Bone marrow (tissue), 2 donors: ENCODE data around the gene CIB4.
"Not testable (repeated sequence)": the region's sequence is repeated elsewhere in the genome, so short reads cannot be mapped to it uniquely, and the experiment has no call there.

Experiments used
- DNase-seq, 2 donors: peaks; one replicate each; lab custom pipeline; 2025; lab: John Stamatoyannopoulos, UW

The CIB4 gene

GRCh38 chr2:26666671-26667070, 25.5 kb upstream of the CIB4 start:
- DNase-seq: no peak

DNA sequence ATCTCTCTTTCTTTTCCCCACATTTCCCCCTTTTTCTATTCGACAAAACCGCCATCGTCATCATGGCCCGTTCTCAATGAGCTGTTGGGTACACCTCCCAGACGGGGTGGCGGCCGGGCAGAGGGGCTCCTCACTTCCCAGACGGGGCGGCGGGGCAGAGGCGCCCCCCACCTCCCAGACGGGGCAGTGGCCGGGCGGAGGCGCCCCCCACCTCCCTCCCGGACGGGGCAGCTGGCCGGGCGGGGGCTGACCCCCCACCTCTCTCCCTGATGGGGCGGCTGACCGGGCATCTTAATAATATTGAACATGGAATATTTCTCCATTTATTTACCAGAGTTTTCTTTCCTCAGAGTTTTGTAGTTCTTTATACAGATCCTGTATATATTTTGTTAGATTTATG, 24.1 kb upstream of the CIB4 start:
- DNase-seq: not testable (repeated sequence)

DNA sequence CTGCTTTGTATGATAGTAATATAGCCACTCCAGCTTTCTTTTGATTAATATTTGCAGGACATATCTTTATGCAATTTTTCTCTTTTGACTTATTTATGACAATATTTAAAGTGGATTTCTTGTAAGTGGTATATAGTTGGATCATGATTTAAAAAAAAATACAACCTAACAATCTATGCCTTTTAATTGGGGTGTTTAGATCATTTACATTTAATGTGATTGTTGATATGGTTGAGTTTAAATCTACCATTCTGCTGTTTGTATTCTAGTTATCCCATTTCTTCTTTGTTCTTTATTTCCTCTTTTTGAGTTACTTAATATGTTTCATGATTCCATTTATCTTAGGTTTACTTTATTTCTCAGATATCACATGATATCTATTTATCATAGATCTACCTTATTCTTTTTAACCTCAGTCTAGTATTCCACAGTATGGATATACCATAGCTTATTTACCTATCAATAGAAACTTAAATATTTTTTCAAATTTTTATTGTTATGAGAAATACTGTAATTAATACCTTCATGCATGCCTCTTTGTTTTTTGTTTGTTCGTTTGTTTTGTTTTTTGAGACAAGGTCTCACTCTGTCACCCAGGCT, 19.3 kb upstream of the CIB4 start:
- no peak for DNase-seq

DNA sequence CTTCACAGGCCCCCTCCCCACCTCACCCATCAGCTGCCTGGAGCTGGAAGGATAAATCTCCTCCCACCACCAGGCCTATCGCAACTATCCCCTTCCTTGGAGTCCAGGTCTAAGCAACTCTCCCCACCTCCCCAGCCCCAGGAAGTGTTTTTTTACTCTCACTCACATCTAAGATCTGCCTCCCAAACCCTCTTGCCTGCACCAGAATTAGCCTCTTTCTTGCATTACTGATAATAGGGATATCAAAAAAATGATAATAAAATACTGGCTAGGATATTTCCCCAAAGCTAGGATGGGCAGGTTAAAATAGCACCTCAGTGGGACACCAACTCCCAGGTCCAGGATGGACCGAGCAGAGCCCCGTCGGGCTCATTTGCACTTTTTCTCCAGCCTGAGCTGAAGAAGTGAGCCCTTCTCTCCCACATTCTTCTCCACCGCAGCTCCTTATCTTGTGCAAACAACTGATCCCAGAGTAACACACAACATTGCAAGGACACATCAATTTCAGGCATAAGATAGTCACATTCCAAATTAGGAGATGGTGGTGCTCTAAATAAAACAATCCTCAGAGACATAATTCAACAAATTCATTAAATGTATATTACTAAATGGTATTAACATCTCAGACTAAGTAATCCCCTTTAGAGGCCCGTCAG, 17.7 kb upstream of the CIB4 start:
- no peak for DNase-seq

- DNase-seq: no peak
Measured at GRCh38 chr2:26657265-26657664, 16.1 kb upstream of the CIB4 start.

GRCh38 chr2:26655611-26656195, 14.5 kb upstream of the CIB4 start:
- DNase-seq: no peak

DNA sequence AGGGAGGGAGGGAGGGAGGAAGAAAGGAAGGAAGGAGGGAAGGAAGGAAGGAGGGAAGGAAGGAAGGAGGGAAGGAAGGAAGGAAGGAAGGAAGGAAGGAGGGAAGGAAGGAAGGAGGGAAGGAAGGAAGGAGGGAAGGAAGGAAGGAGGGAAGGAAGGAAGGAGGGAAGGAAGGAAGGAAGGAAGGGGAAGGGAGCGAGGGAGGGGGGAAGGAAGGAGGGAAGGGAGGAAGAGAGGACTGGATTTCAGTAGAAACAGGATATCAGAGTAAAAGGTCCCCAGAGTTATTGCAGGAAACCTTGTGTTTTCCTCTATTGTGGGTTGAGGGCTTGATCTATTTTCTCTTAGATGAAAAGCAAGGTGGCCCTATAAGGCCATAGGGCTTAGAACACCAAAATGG, 14.0 kb upstream of the CIB4 start:
- not testable (repeated sequence) for DNase-seq

DNA sequence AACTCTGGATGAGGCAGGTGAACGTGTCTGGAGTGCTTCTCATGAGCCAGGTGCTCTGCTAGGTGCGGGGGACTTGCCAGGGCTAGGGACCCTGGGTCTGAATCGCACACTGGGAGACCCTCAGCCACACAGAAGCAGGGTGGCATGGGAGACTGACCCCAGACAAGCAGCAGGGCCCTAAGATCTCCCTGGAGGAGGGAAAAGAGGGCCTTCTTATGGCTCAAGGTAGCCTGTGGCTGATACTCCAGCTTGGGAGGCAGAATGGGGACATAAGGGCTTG, 12.8 kb upstream of the CIB4 start:
- no peak for DNase-seq

DNA sequence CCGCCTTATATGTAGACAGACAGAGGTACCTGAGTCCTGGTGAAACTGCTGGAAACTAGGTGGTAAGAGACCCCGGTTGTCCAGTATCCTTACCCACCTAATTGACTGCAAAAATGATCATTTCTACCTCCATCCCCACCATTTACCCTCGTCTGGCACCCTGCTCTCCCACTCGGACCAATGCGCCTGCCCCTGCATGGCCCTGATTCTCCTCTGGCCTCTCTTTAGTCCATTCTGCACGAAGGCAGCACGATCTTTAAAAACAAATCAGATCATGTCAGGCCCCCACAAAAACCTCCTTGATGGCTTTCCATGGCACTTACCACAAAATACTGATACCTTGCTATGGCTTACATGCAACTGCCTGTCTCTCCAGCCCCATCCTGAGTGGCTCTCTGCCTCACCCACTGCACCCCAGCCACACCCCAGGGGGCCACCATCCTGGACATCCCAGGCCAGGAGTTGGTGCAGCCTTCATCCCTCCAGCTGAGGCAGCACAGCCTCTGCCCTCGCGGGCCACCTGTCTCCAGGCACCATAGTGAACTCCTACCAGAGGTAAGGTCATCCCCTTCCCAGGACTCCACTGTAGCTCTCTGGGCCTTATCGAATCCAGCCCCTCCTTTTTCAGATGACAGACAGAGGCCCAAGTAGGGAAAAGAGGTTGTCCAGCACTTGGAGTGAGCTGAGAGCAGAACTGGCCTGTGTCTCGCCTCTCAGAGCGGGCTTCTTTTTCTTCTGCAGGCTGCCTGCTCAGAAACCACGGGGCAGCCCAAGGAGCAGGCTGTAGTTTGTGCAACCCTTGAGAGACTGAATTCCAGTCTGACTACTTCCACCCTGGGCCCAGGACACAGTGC, 12.3 kb upstream of the CIB4 start:
- DNase-seq: no peak

- DNase-seq: no peak
Measured at GRCh38 chr2:26652361-26653041, 11.3 kb upstream of the CIB4 start.

DNA sequence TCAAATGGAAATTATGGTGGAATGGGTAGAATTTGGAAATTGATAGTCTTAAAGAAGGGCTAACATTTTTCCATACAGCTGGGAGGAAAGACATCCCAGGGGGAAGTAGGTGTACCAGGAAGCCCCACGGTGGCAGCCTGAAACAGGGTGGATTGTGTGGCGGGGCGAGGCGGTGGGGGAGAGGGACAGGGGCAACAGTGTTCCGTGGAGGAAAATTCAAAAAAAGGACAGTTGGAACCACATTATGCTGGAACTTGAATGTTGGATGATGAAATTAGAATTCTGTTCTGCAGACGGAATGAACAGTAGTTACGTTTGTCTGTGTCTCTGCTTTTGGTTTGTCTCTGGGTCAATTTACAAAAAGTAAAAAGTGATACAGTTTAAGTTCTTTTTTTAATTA, 10.6 kb upstream of the CIB4 start:
- no peak for DNase-seq

- DNase-seq: no peak
Measured at GRCh38 chr2:26651470-26651771, 10.3 kb upstream of the CIB4 start.

- no peak for DNase-seq
Measured at GRCh38 chr2:26650713-26651469, 9.7 kb upstream of the CIB4 start.

DNA sequence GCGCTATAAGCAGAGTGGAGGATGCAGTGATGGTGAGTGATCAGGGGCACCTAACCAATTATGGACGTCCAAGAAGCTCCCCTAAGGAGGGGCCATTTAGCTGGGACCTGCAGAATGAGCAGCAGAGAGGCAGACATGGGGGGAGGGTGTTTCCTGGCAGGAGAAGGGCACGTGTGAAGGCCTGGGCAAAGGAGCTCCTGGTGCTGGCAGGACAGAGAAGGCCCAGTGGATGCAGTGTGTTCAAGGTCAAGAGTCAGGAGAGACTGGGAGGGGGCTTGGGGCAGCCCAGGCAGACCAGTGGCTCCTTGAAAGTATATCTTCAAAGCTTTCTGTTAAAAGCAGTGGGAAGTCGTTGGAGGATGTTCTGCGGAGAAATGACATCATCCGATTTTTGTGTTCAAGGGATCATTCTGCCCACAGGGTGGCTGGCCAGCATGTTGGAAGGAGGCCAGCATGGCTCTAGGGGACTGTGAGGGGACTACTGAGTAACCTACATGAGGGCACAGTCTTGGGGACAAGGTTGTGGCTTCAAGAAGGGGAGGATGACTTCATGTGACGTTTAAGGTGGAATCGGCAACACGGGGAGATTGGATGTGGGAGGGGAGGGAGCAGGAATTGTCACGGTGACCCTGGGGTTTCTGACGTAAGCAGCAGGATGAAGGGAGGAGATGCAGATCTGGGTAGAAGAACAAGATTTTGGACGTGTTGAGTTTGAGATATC, 9.0 kb upstream of the CIB4 start:
- DNase-seq: no peak

GRCh38 chr2:26649322-26649721, 8.2 kb upstream of the CIB4 start:
- no peak for DNase-seq

DNA sequence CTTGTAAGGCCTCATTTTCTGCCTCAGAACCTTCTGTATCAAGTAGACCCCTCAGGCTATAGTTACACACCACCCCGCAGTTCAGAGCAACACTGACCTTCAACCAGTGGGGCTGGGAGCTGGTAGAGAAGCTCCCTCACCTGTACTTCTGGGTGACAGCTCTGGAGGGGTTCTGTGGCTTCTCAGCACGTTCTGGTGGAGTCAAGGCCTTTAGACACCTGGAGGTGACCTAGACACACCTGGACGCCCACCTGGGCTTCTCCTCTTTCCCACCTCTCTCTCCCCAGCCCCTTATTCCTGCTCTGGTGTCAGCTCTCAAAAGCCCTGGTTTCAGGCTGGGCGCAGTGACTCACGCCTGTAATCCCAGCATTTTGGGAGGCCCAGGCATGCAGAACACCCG, 7.3 kb upstream of the CIB4 start:
- DNase-seq: no peak

DNA sequence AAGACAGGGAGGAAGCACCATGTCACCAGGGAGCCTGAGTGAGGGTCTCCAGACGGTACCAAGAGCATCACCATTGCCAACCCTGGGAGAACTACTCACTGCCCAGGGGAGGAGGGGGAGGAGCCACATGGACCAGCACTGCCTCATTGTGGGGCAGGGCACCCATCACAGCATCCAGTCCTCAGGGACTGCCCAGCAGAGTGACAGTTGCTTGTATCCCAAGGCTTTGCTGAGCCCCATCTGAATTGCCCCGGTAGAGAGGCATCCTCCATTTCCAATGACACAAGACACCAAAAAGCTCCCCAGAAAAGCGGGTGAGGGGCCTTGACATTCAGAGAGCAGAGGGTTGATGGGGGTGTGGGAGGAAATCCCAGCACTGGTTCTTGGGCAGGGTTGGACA, 6.8 kb upstream of the CIB4 start:
- no peak for DNase-seq

GRCh38 chr2:26646986-26647672, 6.0 kb upstream of the CIB4 start:
- DNase-seq: no peak

GRCh38 chr2:26645762-26646161, 4.6 kb upstream of the CIB4 start:
- DNase-seq: no peak

DNA sequence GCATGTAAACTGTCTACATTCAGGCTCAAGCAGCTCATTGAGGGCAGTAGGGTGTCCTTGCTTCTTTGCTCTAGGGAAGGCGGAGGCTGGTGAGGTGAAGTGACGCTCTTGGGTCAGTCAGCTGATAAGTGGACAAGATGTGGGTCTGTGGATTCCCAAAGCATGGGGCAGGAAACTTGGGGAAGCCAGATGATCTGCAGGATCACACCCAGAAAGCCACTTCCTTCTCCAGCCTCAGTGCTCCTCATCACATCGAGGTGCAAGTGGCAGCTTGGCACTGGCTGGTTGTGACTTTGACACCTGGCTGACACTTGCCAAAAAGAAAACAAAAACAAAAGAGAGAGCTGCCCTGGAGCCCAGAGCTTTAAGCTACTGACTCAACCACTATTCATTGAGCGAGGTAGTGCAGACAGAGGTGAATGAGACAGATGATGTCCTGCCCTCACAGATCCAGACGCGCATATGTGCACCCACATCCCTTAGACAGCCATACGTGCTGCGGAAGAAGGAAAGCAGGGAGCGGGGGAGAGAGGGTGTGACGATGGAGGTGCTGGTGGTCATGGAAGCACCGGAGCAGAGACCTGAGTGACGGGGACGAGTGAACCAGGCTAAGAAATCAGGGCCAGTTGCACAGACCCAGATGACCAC, 3.1 kb upstream of the CIB4 start:
- DNase-seq: no peak
